Neutrophil (primary cell): Measurements from ENCODE around the gene GJB6.

Experiments used
- H3K27ac ChIP-seq: fragments of 200-600 bp; sonication (generic); 2 replicates; pipeline ENCODE4 v1.5.1; 2016; ENCODE audit warnings: mild to moderate bottlenecking, moderate library complexity
- H3K27me3 ChIP-seq: fragments of 200-600 bp; sonication (generic); 2 replicates; pipeline ENCODE4 v1.6.0; 2016; ENCODE audit warnings: mild to moderate bottlenecking
- H3K36me3 ChIP-seq: fragments of 200-600 bp; sonication (generic); 2 replicates; pipeline ENCODE4 v1.5.1; 2017
- H3K4me1 ChIP-seq, 2 experiments: fragments of 200-600 bp in 1 of 2; sonication (generic) in 1 of 2; 1 replicate in 1 of 2; 2 replicates in 1 of 2; pipeline versions ENCODE4 v1.5.1 to v1.6.1; 2013 to 2016; ENCODE audit warnings: low read depth in 1 of 2, low read length in 1 of 2, mild to moderate bottlenecking in 1 of 2, moderate library complexity in 1 of 2; ENCODE audit not compliant: control insufficient read depth in 1 of 2, insufficient read depth in 1 of 2
- H3K4me3 ChIP-seq, 2 experiments: fragments of 200-600 bp in 1 of 2; sonication (generic) in 1 of 2; 1 replicate in 1 of 2; 2 replicates in 1 of 2; pipeline ENCODE4 v1.5.1; 2013 to 2016; ENCODE audit warnings: low read depth in 1 of 2, low read length in 1 of 2, mild to moderate bottlenecking in 1 of 2, moderate library complexity in 1 of 2
- H3K9me3 ChIP-seq: fragments of 200-600 bp; sonication (generic); 2 replicates; pipeline ENCODE4 v1.5.1; 2016
- TF ChIP-seq, protein P1 (sequence below): fragments of 200-600 bp; sonication (generic); IDR thresholded peaks from 2 replicates; pipeline ENCODE4 v1.5.1; 2016; ENCODE audit warnings: antibody characterized with exemption

GJB6 gene

DNA sequence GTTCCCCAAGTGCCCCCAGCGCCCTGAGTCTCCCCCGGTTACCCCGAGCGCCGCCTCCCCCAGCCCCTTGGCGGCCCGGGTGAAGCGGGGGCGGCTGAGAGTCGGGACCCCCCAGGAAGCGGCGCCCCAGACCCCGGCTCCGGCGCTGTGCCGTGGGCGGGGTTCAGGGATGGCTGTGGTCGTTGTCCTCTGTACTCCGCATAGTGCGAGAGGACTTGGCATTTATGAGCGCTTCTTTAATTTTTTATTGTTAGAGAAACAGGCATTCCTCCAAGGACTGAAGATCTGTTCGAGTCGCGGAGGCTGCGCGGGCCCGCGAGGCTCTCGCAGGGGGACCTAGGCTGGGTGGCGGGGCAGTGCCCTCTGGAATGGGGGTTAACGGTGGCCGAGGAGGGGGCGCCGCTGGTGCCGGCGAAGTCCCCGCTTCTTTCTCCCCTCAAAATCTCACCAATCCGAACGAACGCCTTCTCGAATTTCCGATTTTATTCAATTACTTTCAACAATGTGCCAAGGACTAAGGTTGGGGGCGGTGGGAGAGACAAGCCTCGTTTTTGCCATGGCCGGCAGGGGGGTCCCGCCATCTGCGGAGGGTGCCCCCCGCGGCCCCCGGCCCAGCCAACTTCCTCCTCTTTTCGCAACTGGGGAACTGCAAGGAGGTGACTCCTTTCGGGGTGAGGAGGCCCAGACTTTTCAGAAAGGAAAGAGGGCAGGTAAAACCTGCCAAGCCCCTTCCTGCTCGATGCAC lies 38.8 kb downstream of the GJB6 start:
- Histone ChIP-seq H3K4me3 (peak overlapping the region; percentile 9 to 61), H3K4me1 (peaks cover 34 to 65% of the 10 kb centered on the region in 2 experiments), H3K36me3 (no peaks in the 10 kb centered on the region), H3K27me3 (peaks cover 76% of the 10 kb centered on the region), H3K27ac (no peak overlapping the region), H3K9me3 (no peaks in the 10 kb centered on the region)
- TF ChIP-seq, protein P1, sequence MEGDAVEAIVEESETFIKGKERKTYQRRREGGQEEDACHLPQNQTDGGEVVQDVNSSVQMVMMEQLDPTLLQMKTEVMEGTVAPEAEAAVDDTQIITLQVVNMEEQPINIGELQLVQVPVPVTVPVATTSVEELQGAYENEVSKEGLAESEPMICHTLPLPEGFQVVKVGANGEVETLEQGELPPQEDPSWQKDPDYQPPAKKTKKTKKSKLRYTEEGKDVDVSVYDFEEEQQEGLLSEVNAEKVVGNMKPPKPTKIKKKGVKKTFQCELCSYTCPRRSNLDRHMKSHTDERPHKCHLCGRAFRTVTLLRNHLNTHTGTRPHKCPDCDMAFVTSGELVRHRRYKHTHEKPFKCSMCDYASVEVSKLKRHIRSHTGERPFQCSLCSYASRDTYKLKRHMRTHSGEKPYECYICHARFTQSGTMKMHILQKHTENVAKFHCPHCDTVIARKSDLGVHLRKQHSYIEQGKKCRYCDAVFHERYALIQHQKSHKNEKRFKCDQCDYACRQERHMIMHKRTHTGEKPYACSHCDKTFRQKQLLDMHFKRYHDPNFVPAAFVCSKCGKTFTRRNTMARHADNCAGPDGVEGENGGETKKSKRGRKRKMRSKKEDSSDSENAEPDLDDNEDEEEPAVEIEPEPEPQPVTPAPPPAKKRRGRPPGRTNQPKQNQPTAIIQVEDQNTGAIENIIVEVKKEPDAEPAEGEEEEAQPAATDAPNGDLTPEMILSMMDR: no peak

DNA sequence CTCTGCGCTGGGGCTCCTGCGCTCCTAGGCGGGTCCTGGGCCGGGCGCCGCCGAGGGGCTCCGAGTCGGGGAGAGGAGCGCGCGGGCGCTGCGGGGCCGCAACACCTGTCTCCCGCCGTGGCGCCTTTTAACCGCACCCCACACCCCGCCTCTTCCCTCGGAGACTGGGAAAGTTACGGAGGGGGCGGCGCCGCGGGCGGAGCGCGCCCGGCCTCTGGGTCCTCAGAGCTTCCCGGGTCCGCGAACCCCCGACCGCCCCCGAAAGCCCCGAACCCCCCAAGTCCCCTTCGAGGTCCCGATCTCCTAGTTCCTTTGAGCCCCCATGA lies 39.3 kb downstream of the GJB6 start, which contains the start of gene GJB2:
GJB2 (minus strand) TSS at position 103 of the 326 bp plus-strand sequence. CDS start 3,357 bp downstream, outside the sequence.
- no peaks in the 10 kb centered on the region for H3K36me3 ChIP-seq
- H3K9me3 ChIP-seq: no peaks in the 10 kb centered on the region
- peaks cover 34 to 65% of the 10 kb centered on the region in 2 experiments for H3K4me1 ChIP-seq
- peak within 1 kb of the TSS; percentile 29 to 61 for H3K4me3 ChIP-seq
- H3K27ac ChIP-seq: no peak within 1 kb of the TSS
- H3K27me3 ChIP-seq: peaks cover 76% of the 10 kb centered on the region
- TF ChIP-seq, protein P1: no peak

DNA sequence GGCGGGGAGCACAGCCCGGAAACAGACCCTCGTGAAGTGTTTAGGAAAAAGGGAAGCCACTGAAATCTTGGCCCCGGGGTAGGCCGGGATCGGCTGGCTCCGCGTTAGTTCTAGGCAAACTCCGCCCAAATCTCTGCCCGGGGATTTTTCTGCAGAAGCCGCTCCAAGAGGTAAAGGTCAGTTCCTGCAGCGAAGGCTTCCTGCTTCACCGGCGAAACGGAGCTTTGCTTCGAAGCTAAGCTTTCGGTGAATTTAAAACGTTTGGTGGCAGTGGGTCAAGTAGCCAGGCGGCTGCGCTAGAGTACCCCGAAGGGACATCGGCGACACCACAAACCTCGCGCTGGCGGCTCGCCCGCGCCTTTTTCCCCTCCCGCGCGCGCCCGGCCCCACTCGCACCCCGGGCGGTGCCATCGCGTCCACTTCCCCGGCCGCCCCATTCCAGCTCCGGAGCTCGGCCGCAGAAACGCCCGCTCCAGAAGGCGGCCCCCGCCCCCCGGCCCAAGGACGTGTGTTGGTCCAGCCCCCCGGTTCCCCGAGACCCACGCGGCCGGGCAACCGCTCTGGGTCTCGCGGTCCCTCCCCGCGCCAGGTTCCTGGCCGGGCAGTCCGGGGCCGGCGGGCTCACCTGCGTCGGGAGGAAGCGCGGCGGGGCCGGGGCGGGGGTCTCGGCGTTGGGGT lies 39.8 kb downstream of the GJB6 start:
- Histone ChIP-seq H3K4me1 (peaks cover 34 to 65% of the 10 kb centered on the region in 2 experiments), H3K4me3 (peak overlapping the region; percentile 29 to 61), H3K9me3 (no peaks in the 10 kb centered on the region), H3K36me3 (no peaks in the 10 kb centered on the region), H3K27me3 (peaks cover 75% of the 10 kb centered on the region), H3K27ac (no peak overlapping the region)
- TF ChIP-seq, protein P1: no peak

DNA sequence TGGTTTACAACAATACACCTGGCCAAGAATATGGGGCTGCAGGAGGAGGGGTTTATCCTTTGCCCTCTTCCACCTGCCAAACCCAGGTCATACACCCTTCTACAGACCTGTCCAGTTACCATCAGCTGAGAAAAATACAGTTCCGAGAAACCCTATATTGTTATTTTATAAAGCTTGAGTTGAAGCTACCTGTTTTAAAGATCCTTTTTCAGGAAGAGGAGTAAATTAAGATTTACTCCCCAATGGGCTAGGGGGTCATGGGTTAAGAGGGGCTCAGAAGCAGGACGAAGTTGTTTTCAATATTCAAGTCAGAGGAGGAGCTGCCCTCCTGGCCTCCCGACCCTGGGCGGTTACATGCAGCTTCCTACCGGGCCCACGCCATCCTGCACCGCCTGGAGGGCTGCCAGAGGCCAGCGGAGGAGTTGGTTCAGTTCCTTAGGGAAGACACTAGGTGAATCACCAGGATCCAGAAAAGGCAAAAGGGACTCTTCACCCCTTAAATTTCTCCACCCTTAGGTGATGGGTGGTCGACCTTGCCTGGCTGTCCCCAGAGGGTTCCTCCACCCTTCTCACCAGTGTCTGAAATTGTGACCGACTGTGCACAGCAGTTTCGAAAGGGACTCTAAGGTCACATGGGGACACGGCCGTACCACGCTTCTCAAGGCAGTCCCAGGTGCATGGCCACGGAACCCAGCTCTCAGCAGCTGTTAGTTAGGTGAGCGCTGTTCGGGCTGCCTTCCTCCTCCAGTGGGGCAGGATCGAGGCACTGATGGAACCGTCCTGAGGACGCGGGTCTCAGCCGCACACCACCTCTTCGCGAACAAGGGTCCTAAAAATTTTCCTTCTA lies 40.6 kb downstream of the GJB6 start:
- Histone ChIP-seq H3K27ac (no peak overlapping the region), H3K4me1 (peaks cover 32 to 61% of the 10 kb centered on the region in 2 experiments), H3K9me3 (no peaks in the 10 kb centered on the region), H3K27me3 (peaks cover 67% of the 10 kb centered on the region), H3K36me3 (no peaks in the 10 kb centered on the region), H3K4me3 (peak overlapping the region; percentile 29 to 61)
- TF ChIP-seq, protein P1: no peak

DNA sequence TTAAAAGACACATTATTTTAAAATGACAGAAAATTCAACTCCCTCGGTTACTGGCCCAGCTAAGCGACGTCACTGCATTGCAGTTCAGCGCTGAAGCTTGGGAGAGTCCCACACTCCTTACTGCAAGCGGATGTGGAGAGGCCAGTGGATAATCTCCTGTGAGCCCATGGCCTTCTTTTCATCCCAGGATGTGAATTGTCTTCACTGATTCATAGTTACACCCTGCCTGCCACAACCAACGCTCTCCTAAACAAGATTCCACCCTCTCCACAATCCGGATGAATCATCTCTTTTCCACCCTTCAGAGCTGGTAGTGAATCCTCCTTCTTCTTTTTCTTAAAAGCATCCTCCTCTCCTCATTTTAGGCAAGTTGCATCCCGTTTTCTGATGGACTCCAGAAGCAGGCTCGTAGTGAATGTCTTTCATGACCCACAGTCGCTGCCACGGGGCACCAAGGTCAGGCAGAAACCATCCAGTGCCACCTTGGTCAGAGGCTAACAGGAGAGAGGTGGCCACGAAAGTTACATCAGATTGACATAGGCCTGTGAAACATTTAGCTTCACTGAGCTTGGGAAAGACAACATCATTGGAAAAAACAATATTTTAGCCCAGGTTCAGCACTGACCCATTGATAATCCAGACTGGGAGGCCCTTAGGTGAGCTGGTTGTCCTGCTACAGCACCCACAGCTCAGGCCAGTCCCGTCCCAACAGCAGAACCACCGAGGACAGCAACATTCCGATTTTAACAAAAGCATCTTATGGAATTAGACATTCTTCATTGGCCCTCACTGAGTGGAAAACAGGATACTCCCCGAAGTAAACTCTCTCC lies 41.4 kb downstream of the GJB6 start:
- Histone ChIP-seq H3K9me3 (no peaks in the 10 kb centered on the region), H3K27ac (no peak overlapping the region), H3K4me3 (no peak overlapping the region), H3K36me3 (no peaks in the 10 kb centered on the region), H3K27me3 (peaks cover 59% of the 10 kb centered on the region), H3K4me1 (peaks cover 28 to 55% of the 10 kb centered on the region in 2 experiments)
- TF ChIP-seq, protein P1: no peak
